K562 (cell line): ENCODE data around the gene EXOC4. TPM values are rescaled to one million over a fixed set of nuclear protein-coding genes. Genes with fewer than 3 reads are reported as not detected.

Experiments
- ATAC-seq: fragments of 200-7000 bp; cut with Tn5 transposase; 3 replicates; pipeline ENCODE4 v1.9.1; 2020; ENCODE audit warnings: moderate library complexity
- BruUV-seq: library from RNA; stranded (reverse); fragments of 400-500 nt; replicated peaks from 2 replicates; lab custom pipeline; 2021; lab: Mats Ljungman, UMichigan
- CTCF ChIA-PET: fragments of 300-600 bp; formaldehyde crosslinking; extraction: SDS; loops from one replicate; lab custom pipeline; 2021; ENCODE audit warnings: low intra/inter-chr PET ratio; lab: Yijun Ruan, JAX
- POLR2A ChIA-PET: fragments of 300-600, 350-650 bp; sonication (Branson Sonifier 250); formaldehyde crosslinking; extraction: SDS; loops from one replicate; lab custom pipeline; 2021; ENCODE audit warnings: antibody characterized with exemption, inconsistent platforms; lab: Yijun Ruan, JAX
- DNase-seq, 4 experiments: peaks; one replicate each; pipeline versions ENCODE4 v3.0.0 to v3.0.0-alpha.2; 2011 to 2018; ENCODE audit warnings: low spot score in 3 of 4, mixed read lengths in 3 of 4; ENCODE audit errors: extremely low read depth in 1 of 4
- FAIRE-seq: peaks from 2 replicates; lab custom pipeline; 2011; peaks lifted over from hg19 to GRCh38; lab: Jason Lieb, UNC
- H2AFZ ChIP-seq: 2 replicates; pipeline ENCODE4 v1.6.0; 2011; ENCODE audit warnings: low read depth, low read length, control low read depth, inconsistent platforms
- H3K27ac ChIP-seq: fragments of 200-600 bp; 3 replicates; pipeline ENCODE4 v1.8.0; 2011; ENCODE audit warnings: low read depth, mild to moderate bottlenecking, control low read depth, inconsistent platforms, low read length, moderate library complexity, mixed read lengths; ENCODE audit errors: extremely low read depth
- H3K27me3 ChIP-seq, 2 experiments: fragments of 300-600 bp in 1 of 2; 2 replicates in 1 of 2; 3 replicates in 1 of 2; pipeline versions ENCODE4 v1.6.0 to v1.8.0; 2011; ENCODE audit warnings: inconsistent platforms in 2 of 2, low read length in 2 of 2, mild to moderate bottlenecking in 1 of 2, mixed read lengths in 1 of 2, moderate library complexity in 1 of 2; ENCODE audit not compliant: control insufficient read depth in 2 of 2, insufficient read depth in 2 of 2
- H3K36me3 ChIP-seq: fragments of 300-600 bp; 3 replicates; pipeline ENCODE4 v1.8.0; 2011; ENCODE audit warnings: mild to moderate bottlenecking, low read length, inconsistent platforms; ENCODE audit not compliant: control insufficient read depth, insufficient read depth
- H3K4me1 ChIP-seq, 2 experiments: fragments of 200-600 bp in 1 of 2; replicated peaks in 1 of 2; 2 replicates in 1 of 2; 3 replicates in 1 of 2; pipeline versions ENCODE4 v1.5.1 to v1.8.0; 2011; ENCODE audit warnings: inconsistent platforms in 2 of 2, low read length in 2 of 2, mild to moderate bottlenecking in 1 of 2, mixed read lengths in 1 of 2, moderate library complexity in 1 of 2; ENCODE audit not compliant: control insufficient read depth in 2 of 2, insufficient read depth in 2 of 2
- H3K4me2 ChIP-seq: 2 replicates; pipeline ENCODE4 v1.6.1; 2011; ENCODE audit warnings: low read length, control low read depth, inconsistent platforms, mixed read lengths; ENCODE audit not compliant: insufficient read depth
- H3K4me3 ChIP-seq: fragments of 200-600 bp; sonication (generic), shearing (Covaris generic); 2 replicates; pipeline ENCODE4 v1.5.1; 2016; ENCODE audit warnings: control low read depth, inconsistent platforms
- H3K79me2 ChIP-seq: fragments of 200-600 bp; 3 replicates; pipeline ENCODE4 v1.8.0; 2011; ENCODE audit warnings: low read length, inconsistent platforms; ENCODE audit not compliant: control insufficient read depth, insufficient read depth
- H3K9ac ChIP-seq, 2 experiments: 2 replicates each; pipeline versions ENCODE4 v1.6.0 to v1.6.1; 2011; ENCODE audit warnings: low read depth in 2 of 2, low read length in 2 of 2, control low read depth in 1 of 2, inconsistent platforms in 1 of 2, mild to moderate bottlenecking in 1 of 2, mixed read lengths in 1 of 2; ENCODE audit not compliant: insufficient read depth in 1 of 2
- H3K9me1 ChIP-seq: one replicate; pipeline ENCODE4 v1.6.0; 2011; ENCODE audit warnings: inconsistent platforms, mild to moderate bottlenecking, low read length, moderate library complexity; ENCODE audit not compliant: control insufficient read depth, insufficient read depth
- H3K9me3 ChIP-seq: replicated peaks from 2 replicates; pipeline ENCODE4 v1.5.1; 2011; ENCODE audit warnings: low read depth, low read length, inconsistent platforms; ENCODE audit not compliant: control insufficient read depth, insufficient read depth
- H4K20me1 ChIP-seq: replicated peaks from 2 replicates; pipeline ENCODE4 v1.6.1; 2011; ENCODE audit warnings: low read length, inconsistent platforms, mixed read lengths; ENCODE audit not compliant: control insufficient read depth, insufficient read depth
- E2F1 ChIP-seq: sonication (generic); formaldehyde crosslinking; IDR thresholded peaks from 2 replicates; pipeline ENCODE4 v1.8.1; 2023; ENCODE audit warnings: mild to moderate bottlenecking, missing genetic modification reagents, moderate library complexity
- GMEB1 ChIP-seq: fragments of 250-450 bp; sonication (Bioruptor Pico); IDR thresholded peaks from 2 replicates; pipeline ENCODE4 v1.4.0; 2020; ENCODE audit warnings: mild to moderate bottlenecking
- IRF9 ChIP-seq: fragments of 450-650 bp; IDR thresholded peaks from 2 replicates; pipeline ENCODE4 v1.6.1; 2016; ENCODE audit warnings: missing biosample characterization, missing genetic modification characterization
- PPARD ChIP-seq: fragments of 250-450 bp; sonication (Bioruptor Pico); IDR thresholded peaks from 2 replicates; pipeline ENCODE4 v1.8.0; 2022; ENCODE audit warnings: inconsistent platforms, mild to moderate bottlenecking, moderate library complexity
- SMARCB1 ChIP-seq: IDR thresholded peaks from 2 replicates; pipeline ENCODE4 v1.6.1; 2011; ENCODE audit warnings: improper control_type of control experiment, low read depth; ENCODE audit not compliant: insufficient read length
- SNAPC5 ChIP-seq: fragments of 250-450 bp; sonication (Bioruptor Pico); IDR thresholded peaks from 2 replicates; pipeline ENCODE4 v1.8.0; 2021; ENCODE audit warnings: moderate library complexity, mild to moderate bottlenecking, inconsistent platforms
- TEAD1 ChIP-seq, 2 experiments: fragments of 450-650 bp in 1 of 2; sonication (generic) in 1 of 2; formaldehyde crosslinking; IDR thresholded peaks; 2 replicates each; pipeline versions ENCODE4 v1.4.0 to v1.8.0; 2020 to 2022; ENCODE audit warnings: mild to moderate bottlenecking in 2 of 2, missing genetic modification reagents in 1 of 2
- ZBTB17 ChIP-seq: fragments of 450-650 bp; formaldehyde crosslinking; IDR thresholded peaks from 2 replicates; pipeline ENCODE4 v1.4.0; 2020; ENCODE audit warnings: mild to moderate bottlenecking
- ZNF174 ChIP-seq: fragments of 250-450 bp; sonication (Bioruptor Pico); IDR thresholded peaks from 2 replicates; pipeline ENCODE4 v1.4.0; 2020; ENCODE audit warnings: mild to moderate bottlenecking
- WGBS: fragments of 100-300 bp; shearing (Covaris generic); methylation state at CpG from one replicate; pipeline ENCODE4 v1.1.6; 2016; ENCODE audit warnings: low coverage, mixed read lengths; ENCODE audit not compliant: insufficient coverage; ENCODE audit errors: missing lambda C conversion rate; 5-methylcytosine and 5-hydroxymethylcytosine counted together
- in situ Hi-C: fragments of 300-500 bp; cut with MboI; formaldehyde crosslinking; loops from 4 replicates; pipeline ENCODE4 v1.15.0; 2018; ENCODE audit warnings: inconsistent platforms, mixed read lengths
- intact Hi-C: fragments of 100-400 bp; cut with micrococcal nuclease; formaldehyde crosslinking; loops from 2 replicates; pipeline ENCODE4 v1.14.2; 2022
- polyA plus RNA-seq, 8 experiments: library from polyadenylated mRNA; depleted of rRNA in 4 of 8; stranded (reverse) in 5 of 8; unstranded in 3 of 8; fragments of >200 nt; fragmentation: Nextera tagmentation in 2 of 8; fragmentation: Illumina TruSeq in 1 of 8; extraction: Ambion mirVana in 2 of 8; extraction: Trizol in 1 of 8; gene quantifications; 2 replicates each; pipeline versions ENCODE4 v1.2.1 to v1.2.3, GENCODE V29; 2011 to 2014; ENCODE audit warnings: inconsistent platforms in 1 of 8, missing spikeins in 1 of 8
- total RNA-seq, 7 experiments: library from RNA; depleted of rRNA in 6 of 7; stranded (reverse); fragments of >200 nt in 6 of 7; fragmentation: Illumina TruSeq in 2 of 7; extraction: Trizol in 2 of 7; gene quantifications; 2 replicates each; pipeline versions ENCODE4 v1.2.1 to v1.2.3, GENCODE V29; 2011 to 2021; ENCODE audit warnings: low replicate concordance in 1 of 7
- TF ChIP-seq, protein P1 (sequence below): fragments of 450-650 bp; IDR thresholded peaks from 2 replicates; pipeline ENCODE4 v1.6.1; 2016; ENCODE audit warnings: mild to moderate bottlenecking
- TF ChIP-seq, protein P2 (sequence below): fragments of 450-650 bp; IDR thresholded peaks from 2 replicates; pipeline ENCODE4 v1.6.1; 2016; ENCODE audit warnings: borderline replicate concordance

The EXOC4 gene
- total and polyA plus RNA-seq, 9 of the 15 experiments (the other 6 are each of a cell fraction or from before 2014, with no cell fraction given), result 18.5 to 73.1 (median 46.6) TPM

GRCh38 chr7:133674079-133674763 lies 421.3 kb downstream of the EXOC4 start:
- POLR2A ChIA-PET, result no interaction called here
- Histone ChIP-seq H3K4me1 (no peaks in the 10 kb centered on the region), H4K20me1 (no peaks in the 10 kb centered on the region), H3K27ac (no peak overlapping the region), H3K4me2 (no peak overlapping the region), H3K9me3 (no peaks in the 10 kb centered on the region), H3K27me3 (no peaks in the 10 kb centered on the region), H2AFZ (no peak overlapping the region), H3K79me2 (no peaks in the 10 kb centered on the region), H3K36me3 (no peaks in the 10 kb centered on the region), H3K9ac (no peak overlapping the region), H3K4me3 (no peak overlapping the region), H3K9me1 (no peaks in the 10 kb centered on the region)
- WGBS, result 26% methylated on average over 2 of the region's 2 CpGs
- FAIRE-seq, result no peak
- ATAC-seq, result no peak
- in situ Hi-C loops, result no loop called here
- CTCF ChIA-PET, result no interaction called here
- no TSS peak for BruUV-seq
- DNase-seq, result no peak
- intact Hi-C loops, result no loop called here
- TF ChIP-seq IRF9 (no peak), GMEB1 (no peak), TEAD1 (CRISPR knock-in tag; IDR thresholded peaks at IDR 0.05) (no peak), SMARCB1 (no peak), ZNF174 (CRISPR knock-in tag) (no peak), ZBTB17 (no peak), E2F1 (CRISPR knock-in tag) (no peak), PPARD (CRISPR knock-in tag) (no peak), SNAPC5 (CRISPR knock-in tag) (no peak)
- TF ChIP-seq, protein P1, sequence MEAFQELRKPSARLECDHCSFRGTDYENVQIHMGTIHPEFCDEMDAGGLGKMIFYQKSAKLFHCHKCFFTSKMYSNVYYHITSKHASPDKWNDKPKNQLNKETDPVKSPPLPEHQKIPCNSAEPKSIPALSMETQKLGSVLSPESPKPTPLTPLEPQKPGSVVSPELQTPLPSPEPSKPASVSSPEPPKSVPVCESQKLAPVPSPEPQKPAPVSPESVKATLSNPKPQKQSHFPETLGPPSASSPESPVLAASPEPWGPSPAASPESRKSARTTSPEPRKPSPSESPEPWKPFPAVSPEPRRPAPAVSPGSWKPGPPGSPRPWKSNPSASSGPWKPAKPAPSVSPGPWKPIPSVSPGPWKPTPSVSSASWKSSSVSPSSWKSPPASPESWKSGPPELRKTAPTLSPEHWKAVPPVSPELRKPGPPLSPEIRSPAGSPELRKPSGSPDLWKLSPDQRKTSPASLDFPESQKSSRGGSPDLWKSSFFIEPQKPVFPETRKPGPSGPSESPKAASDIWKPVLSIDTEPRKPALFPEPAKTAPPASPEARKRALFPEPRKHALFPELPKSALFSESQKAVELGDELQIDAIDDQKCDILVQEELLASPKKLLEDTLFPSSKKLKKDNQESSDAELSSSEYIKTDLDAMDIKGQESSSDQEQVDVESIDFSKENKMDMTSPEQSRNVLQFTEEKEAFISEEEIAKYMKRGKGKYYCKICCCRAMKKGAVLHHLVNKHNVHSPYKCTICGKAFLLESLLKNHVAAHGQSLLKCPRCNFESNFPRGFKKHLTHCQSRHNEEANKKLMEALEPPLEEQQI, result no peak
- TF ChIP-seq, protein P2, sequence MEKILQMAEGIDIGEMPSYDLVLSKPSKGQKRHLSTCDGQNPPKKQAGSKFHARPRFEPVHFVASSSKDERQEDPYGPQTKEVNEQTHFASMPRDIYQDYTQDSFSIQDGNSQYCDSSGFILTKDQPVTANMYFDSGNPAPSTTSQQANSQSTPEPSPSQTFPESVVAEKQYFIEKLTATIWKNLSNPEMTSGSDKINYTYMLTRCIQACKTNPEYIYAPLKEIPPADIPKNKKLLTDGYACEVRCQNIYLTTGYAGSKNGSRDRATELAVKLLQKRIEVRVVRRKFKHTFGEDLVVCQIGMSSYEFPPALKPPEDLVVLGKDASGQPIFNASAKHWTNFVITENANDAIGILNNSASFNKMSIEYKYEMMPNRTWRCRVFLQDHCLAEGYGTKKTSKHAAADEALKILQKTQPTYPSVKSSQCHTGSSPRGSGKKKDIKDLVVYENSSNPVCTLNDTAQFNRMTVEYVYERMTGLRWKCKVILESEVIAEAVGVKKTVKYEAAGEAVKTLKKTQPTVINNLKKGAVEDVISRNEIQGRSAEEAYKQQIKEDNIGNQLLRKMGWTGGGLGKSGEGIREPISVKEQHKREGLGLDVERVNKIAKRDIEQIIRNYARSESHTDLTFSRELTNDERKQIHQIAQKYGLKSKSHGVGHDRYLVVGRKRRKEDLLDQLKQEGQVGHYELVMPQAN, result no peak
